ENCODE measurements around the gene KRTAP19-8.

Gene KRTAP19-8

DNA sequence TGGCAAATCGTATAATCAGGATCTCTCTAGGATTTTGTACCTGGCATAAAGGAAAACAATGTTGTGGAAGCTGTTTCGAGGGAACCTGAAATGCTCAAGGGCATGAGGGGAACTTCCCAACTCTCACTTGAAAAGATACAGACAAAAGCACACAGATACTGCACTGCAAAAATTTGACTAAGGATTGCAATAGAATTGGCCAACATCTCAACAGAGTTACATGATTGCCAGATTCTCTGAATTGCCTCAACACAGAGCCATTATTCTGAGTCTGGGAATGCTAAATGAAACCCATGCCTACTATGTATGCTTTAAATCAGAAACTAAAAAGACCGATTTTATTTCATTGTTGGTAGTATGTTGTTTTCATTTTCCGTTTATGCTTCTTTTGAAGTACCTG lies 16.0 kb downstream of the KRTAP19-8 start:
- DNase-seq (ENCODE audit: extremely low spot score): no peak
- CTCF ChIA-PET: interaction anchor here (1.2 kb wide), 1 partner anchor 10 kb away, joined by 4 read pairs; no protein-coding TSS in a partner anchor
- TF ChIP-seq, protein P1, sequence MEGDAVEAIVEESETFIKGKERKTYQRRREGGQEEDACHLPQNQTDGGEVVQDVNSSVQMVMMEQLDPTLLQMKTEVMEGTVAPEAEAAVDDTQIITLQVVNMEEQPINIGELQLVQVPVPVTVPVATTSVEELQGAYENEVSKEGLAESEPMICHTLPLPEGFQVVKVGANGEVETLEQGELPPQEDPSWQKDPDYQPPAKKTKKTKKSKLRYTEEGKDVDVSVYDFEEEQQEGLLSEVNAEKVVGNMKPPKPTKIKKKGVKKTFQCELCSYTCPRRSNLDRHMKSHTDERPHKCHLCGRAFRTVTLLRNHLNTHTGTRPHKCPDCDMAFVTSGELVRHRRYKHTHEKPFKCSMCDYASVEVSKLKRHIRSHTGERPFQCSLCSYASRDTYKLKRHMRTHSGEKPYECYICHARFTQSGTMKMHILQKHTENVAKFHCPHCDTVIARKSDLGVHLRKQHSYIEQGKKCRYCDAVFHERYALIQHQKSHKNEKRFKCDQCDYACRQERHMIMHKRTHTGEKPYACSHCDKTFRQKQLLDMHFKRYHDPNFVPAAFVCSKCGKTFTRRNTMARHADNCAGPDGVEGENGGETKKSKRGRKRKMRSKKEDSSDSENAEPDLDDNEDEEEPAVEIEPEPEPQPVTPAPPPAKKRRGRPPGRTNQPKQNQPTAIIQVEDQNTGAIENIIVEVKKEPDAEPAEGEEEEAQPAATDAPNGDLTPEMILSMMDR (IDR thresholded peaks at IDR 0.05; ENCODE audit: control extremely low read depth, extremely low read depth, low read depth, missing control alignments): no peak
- POLR2A ChIA-PET: no interaction called here

DNA sequence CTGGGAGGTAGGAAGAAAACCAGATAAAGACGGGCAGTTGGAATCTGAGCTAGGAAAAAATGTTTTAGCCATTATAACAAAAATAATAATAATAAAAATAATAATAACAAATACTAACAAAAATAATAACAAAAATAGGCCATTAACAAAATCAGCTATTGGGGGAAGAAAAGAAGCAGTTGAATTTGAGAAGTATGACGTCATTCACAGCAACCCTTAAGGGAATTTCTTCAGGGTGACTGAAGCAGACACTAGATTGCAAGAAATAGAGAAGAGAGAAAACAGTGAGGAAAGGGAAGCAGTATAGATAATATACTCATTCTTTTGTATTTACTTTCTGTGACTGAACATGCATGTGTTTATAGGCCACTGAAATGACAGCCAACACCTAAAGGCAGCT lies 20.0 kb downstream of the KRTAP19-8 start:
- CTCF ChIA-PET: interaction anchor here (1.3 to 2.3 kb wide), 2 partner anchors 10 to 13 kb away, joined by 4 to 6 read pairs; no protein-coding TSS in a partner anchor
- DNase-seq (ENCODE audit: extremely low spot score): no peak
- POLR2A ChIA-PET: no interaction called here
- TF ChIP-seq, protein P1 (IDR thresholded peaks at IDR 0.05; ENCODE audit: control extremely low read depth, extremely low read depth, low read depth, missing control alignments): no peak

DNA sequence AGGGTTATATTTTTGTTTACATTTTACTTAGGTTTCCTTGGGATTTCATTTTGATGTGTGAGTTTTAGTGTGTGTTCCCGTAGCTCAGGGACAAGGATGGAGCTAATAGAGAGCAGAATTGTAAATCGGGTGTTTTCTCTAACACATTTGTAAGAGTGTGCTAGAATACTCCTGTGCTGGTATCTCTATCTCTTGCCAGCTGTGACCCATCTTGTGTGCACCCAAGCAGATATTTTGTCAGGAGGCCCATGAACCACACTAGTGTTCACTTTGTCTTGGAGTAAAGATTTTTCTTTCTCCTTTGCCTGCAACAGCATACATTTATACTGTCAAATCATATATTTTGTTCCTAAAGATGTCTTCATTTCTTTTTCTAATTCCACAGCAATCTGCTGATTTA lies 23.4 kb downstream of the KRTAP19-8 start:
- TF ChIP-seq, protein P1 (IDR thresholded peaks at IDR 0.05; ENCODE audit: control extremely low read depth, extremely low read depth, low read depth, missing control alignments): no peak
- no peak for DNase-seq (ENCODE audit: extremely low spot score)
- CTCF ChIA-PET: interaction anchor here (2.8 kb wide), 1 partner anchor 14 kb away, joined by 10 read pairs; no protein-coding TSS in a partner anchor
- POLR2A ChIA-PET: no interaction called here

DNA sequence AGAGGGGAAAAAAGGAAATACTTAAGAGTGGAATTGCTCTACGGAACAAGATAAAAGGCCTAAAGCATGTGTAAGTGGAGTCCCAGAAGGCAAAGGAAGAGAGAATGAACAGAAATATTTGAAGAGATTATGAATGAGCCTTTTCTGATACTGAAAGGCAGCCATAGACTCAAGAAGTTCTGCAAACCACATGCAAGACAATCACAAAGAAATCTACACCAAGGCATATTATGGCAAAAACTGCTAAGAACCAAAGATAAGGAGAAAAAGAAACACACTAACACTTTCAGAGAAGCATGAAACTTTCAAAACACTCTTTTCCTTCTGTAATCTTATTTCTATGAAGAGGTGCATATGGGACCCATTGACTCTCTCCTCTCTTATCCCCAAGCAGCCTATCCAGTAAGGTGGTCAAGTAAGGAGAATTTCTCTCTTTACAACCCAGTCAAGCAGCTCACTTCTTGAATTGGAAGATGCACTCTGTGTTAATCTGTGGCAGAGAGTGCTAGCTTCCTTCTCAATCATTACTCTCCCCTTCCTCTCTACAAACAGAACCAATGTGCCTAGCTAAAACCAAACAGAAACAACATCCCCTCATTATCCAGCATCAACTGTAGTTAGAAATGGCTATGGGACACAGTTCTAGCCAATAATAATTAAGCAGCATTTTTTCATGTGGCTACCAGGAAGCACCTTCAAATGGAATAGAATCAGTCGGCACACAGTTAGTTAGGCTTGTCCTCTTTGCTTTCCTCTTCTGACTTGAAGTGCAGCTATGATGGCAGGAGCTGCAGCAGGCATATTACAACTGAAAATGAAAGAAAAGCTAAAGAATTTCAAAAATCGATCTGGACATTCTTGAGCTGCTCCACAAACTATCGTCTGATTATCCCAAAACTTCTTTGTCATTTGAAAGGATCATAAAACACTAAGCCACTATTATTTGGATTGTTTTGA lies 25.9 kb downstream of the KRTAP19-8 start:
- ChIA-PET CTCF (interaction anchor here (1.0 to 2.8 kb wide), 7 partner anchors 9 to 87 kb away, joined by 3 to 10 read pairs (median 4); no protein-coding TSS in a partner anchor), POLR2A (no interaction called here)
- no peak for DNase-seq (ENCODE audit: extremely low spot score)
- TF ChIP-seq, protein P1 (IDR thresholded peaks at IDR 0.05; ENCODE audit: control extremely low read depth, extremely low read depth, low read depth, missing control alignments): no peak

DNA sequence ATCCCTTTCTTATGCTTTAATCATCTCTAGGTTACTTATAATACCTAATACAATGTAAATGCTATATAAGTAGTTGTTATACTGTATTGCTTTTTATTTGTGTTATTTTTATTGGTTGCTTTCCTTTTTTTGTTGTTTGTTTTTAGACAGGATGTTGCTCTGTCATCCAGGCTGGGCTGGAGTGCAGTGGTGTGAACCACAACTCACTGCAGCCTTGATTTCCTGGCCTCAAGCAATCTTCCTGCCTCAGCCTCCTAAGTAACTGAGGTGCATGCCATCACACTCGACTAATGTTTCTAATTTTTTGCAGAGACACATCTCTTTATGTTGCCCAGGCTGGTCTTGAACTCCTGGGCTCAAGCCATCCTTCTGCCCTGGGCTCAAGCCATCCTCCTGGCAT lies 26.9 kb downstream of the KRTAP19-8 start:
- POLR2A ChIA-PET: no interaction called here
- DNase-seq (ENCODE audit: extremely low spot score): no peak
- TF ChIP-seq, protein P1 (IDR thresholded peaks at IDR 0.05; ENCODE audit: control extremely low read depth, extremely low read depth, low read depth, missing control alignments): no peak
- CTCF ChIA-PET: no interaction called here

DNA sequence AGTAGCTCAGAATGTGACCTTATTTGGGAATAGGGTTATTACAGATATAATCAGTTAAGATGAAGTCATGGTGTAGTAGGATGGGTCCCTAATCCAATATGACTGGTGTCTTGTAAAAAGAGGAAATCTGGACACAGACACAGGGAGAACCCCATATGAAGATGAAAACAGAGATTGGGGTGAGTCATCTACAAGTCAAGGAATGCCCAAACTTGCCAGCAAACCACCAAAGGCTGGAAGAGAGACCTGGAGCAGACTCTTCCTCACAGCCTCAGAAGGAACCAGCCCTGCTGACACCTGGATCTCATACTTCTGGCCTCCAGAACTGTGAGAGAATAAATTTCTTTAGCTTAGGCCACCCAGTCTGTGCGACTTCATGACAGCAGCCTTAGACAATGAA lies 29.9 kb downstream of the KRTAP19-8 start:
- ChIA-PET POLR2A (no interaction called here), CTCF (interaction anchor here (2.1 kb wide), 1 partner anchor 9 kb away, joined by 4 read pairs; no protein-coding TSS in a partner anchor)

More for the DNA sequence above, 29.9 kb downstream of the KRTAP19-8 start:
- TF ChIP-seq, protein P1 (IDR thresholded peaks at IDR 0.05; ENCODE audit: control extremely low read depth, extremely low read depth, low read depth, missing control alignments): no peak
- DNase-seq (ENCODE audit: extremely low spot score): no peak

Data from GM10248 (cell line).